ENCODE results near the gene PGAP2.
A peak's percentile ranks its signal among the peaks of the same experiment; 100 is the strongest.

The PGAP2 gene

GRCh38 chr11:3796801-3797328 is 11.5 kb upstream of the PGAP2 start:
- TF ChIP-seq CTCF (IDR thresholded peaks at IDR 0.05; ENCODE audit: low read depth, low read length, missing control alignments): no peak
- no peak for DNase-seq (ENCODE audit: low read depth)
- H3K4me3 ChIP-seq (ENCODE audit: low read depth, low read length): peak overlapping the region; percentile 93

GRCh38 chr11:3797329-3798090 is 10.8 kb upstream of the PGAP2 start, which contains the start of gene NUP98:
NUP98 (minus strand) TSS chr11:3797554; CDS start chr11:3782117, 15,437 bp downstream.
- peak; percentile 98 for DNase-seq (ENCODE audit: low read depth)
- peak within 1 kb of the TSS; percentile 93 for H3K4me3 ChIP-seq (ENCODE audit: low read depth, low read length)
- no peak for TF ChIP-seq CTCF (IDR thresholded peaks at IDR 0.05; ENCODE audit: low read depth, low read length, missing control alignments)

- H3K4me3 ChIP-seq (ENCODE audit: low read depth, low read length): no peak overlapping the region
- no peak for TF ChIP-seq CTCF (IDR thresholded peaks at IDR 0.05; ENCODE audit: low read depth, low read length, missing control alignments)
- DNase-seq (ENCODE audit: low read depth): no peak
Measured at GRCh38 chr11:3799143-3799542, 9.2 kb upstream of the PGAP2 start.

GRCh38 chr11:3799873-3800272 is 8.5 kb upstream of the PGAP2 start:
- DNase-seq (ENCODE audit: low read depth): no peak
- TF ChIP-seq CTCF (IDR thresholded peaks at IDR 0.05; ENCODE audit: low read depth, low read length, missing control alignments): no peak
- H3K4me3 ChIP-seq (ENCODE audit: low read depth, low read length): no peak overlapping the region

GRCh38 chr11:3802011-3802790 is 6.2 kb upstream of the PGAP2 start:
- TF ChIP-seq CTCF (IDR thresholded peaks at IDR 0.05; ENCODE audit: low read depth, low read length, missing control alignments): no peak
- DNase-seq (ENCODE audit: low read depth): no peak
- H3K4me3 ChIP-seq (ENCODE audit: low read depth, low read length): no peak overlapping the region

DNA sequence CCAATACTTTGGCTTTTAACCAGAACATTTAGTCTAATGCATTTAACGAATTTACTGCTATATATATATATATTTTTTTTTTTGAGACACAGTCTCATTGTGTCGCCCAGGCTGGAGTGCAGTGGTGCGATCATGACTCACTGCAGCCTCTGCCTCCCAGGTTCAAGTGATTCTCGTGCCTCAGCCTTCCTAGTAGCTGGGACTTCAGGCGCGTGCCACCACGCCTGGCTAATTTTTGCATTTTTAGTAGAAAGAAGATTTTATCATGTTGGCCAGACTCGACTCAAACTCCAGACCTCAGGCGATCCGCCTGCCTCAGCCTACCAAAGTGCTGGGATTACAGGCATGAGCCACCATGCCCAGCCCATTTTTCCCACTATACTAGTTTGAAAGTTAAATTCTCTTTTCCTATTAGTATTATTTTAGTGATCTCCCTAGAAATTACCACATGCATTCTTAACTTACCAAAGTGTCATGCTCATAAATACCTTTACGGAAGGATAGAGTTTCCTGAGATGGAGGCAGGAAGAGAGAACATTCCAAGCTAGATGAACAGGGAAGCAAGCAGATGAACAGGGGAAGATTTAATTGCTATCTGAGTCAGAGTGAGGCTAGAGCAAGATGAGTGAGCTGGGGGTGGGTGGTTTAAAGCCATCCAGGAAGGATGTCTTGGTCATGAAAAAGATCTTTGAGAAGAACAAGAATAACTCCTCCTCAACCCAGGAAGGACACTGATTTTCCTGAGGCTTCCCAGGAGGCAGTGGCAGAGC is 4.4 kb upstream of the PGAP2 start:
- no peak for TF ChIP-seq CTCF (IDR thresholded peaks at IDR 0.05; ENCODE audit: low read depth, low read length, missing control alignments)
- no peak for DNase-seq (ENCODE audit: low read depth)
- H3K4me3 ChIP-seq (ENCODE audit: low read depth, low read length): no peak overlapping the region

All from GM12864 (cell line).